Left ventricle myocardium inferior (tissue), 1 donor: Measurements from ENCODE around the gene GPC6. TPM values are rescaled to one million over a fixed set of nuclear protein-coding genes. Genes with fewer than 3 reads are reported as not detected.

Experiments
- DNase-seq: peaks from one replicate; pipeline ENCODE4 v3.0.0-alpha.2; 2020
- H3K27ac ChIP-seq: fragments of 200-600 bp; replicated peaks from 2 replicates; pipeline ENCODE4 v1.8.0; 2021
- H3K27me3 ChIP-seq: fragments of 200-600 bp; 2 replicates; pipeline ENCODE4 v1.8.0; 2021; ENCODE audit warnings: low read depth
- H3K36me3 ChIP-seq: fragments of 200-600 bp; 2 replicates; pipeline ENCODE4 v1.8.0; 2021
- H3K4me1 ChIP-seq: fragments of 200-600 bp; 2 replicates; pipeline ENCODE4 v1.8.0; 2021
- H3K4me3 ChIP-seq: fragments of 200-600 bp; 2 replicates; pipeline ENCODE4 v1.8.0; 2021; ENCODE audit warnings: mild to moderate bottlenecking, moderate library complexity
- H3K9me3 ChIP-seq: fragments of 200-600 bp; replicated peaks from 2 replicates; pipeline ENCODE4 v1.8.0; 2021
- intact Hi-C: fragments of 100-400 bp; cut with micrococcal nuclease; formaldehyde crosslinking; loops from one replicate; pipeline ENCODE4 v1.11.0; 2022
- total RNA-seq: library from RNA; stranded (reverse); fragmentation: NEBNext Ultra II Directional; extraction: Animal tissue kit (Norgen Biotek cat#: 25700); gene quantifications from one replicate; pipeline ENCODE4 v1.2.1, GENCODE V29; 2021
- TF ChIP-seq, protein P1 (sequence below): fragments of 200-600 bp; IDR thresholded peaks from 2 replicates; pipeline ENCODE4 v1.8.0; 2021; ENCODE audit warnings: antibody characterized with exemption, mild to moderate bottlenecking, borderline replicate concordance
- donor health status: DM: no; HTN: yes; CAD: no; lungs with severe emphysema.

Gene GPC6
- total RNA-seq, 1 donor from 2014 or later = 1.8 TPM

DNA sequence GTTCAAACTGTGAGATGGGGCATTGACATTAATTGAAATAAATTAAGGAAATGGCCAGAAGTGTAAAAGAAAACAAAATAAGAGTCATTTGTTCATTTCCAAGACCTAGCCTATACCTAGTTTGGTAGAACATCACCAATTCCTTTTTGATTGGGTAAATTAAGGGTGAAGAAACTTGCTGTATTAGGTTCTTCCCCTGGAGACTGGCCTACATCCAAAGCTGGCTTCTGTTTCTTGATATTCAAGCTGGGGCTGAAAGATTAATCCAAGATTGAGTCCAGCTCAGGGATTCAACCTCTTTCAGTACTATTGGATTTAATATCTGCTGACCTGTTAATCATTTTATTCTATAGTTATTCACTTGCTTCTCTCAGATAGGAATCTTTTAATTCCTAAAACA lies 183.2 kb downstream of the GPC6 start:
- H3K36me3 ChIP-seq = no peaks in the 10 kb centered on the region
- H3K27me3 ChIP-seq = no peaks in the 10 kb centered on the region
- no peaks in the 10 kb centered on the region for H3K4me1 ChIP-seq
- DNase-seq = no peak
- TF ChIP-seq, protein P1, sequence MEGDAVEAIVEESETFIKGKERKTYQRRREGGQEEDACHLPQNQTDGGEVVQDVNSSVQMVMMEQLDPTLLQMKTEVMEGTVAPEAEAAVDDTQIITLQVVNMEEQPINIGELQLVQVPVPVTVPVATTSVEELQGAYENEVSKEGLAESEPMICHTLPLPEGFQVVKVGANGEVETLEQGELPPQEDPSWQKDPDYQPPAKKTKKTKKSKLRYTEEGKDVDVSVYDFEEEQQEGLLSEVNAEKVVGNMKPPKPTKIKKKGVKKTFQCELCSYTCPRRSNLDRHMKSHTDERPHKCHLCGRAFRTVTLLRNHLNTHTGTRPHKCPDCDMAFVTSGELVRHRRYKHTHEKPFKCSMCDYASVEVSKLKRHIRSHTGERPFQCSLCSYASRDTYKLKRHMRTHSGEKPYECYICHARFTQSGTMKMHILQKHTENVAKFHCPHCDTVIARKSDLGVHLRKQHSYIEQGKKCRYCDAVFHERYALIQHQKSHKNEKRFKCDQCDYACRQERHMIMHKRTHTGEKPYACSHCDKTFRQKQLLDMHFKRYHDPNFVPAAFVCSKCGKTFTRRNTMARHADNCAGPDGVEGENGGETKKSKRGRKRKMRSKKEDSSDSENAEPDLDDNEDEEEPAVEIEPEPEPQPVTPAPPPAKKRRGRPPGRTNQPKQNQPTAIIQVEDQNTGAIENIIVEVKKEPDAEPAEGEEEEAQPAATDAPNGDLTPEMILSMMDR = no peak
- H3K4me3 ChIP-seq = no peak overlapping the region
- no peaks in the 10 kb centered on the region for H3K9me3 ChIP-seq
- no peak overlapping the region for H3K27ac ChIP-seq
- intact Hi-C loops = no loop called here

DNA sequence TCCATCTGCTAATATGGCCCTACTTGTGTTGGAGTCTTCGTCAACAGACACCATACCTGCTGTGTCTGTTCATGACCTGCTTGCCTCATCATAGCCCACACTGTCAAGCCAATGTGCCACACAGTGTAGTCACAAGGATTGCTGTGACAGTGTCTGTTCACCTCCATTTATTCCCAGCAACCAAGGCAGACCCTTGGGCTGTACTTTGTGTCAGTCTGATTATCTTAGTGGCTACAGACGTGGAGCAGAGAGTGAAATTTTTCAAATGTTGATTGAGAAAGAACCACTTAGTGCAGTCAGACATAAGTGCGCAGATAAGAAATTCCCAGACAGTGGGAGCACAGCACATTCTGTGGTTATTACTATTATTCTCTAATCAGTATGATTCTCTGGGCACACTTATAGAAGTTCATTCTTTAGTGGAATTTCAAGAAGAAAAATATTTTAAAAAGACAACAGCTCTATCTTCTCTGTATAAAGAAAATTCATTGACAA lies 184.6 kb downstream of the GPC6 start:
- no peak overlapping the region for H3K27ac ChIP-seq
- no peaks in the 10 kb centered on the region for H3K4me1 ChIP-seq
- no peak overlapping the region for H3K4me3 ChIP-seq
- no peaks in the 10 kb centered on the region for H3K27me3 ChIP-seq
- no peaks in the 10 kb centered on the region for H3K9me3 ChIP-seq
- TF ChIP-seq, protein P1 = no peak
- DNase-seq = no peak
- intact Hi-C loops = no loop called here
- no peaks in the 10 kb centered on the region for H3K36me3 ChIP-seq

DNA sequence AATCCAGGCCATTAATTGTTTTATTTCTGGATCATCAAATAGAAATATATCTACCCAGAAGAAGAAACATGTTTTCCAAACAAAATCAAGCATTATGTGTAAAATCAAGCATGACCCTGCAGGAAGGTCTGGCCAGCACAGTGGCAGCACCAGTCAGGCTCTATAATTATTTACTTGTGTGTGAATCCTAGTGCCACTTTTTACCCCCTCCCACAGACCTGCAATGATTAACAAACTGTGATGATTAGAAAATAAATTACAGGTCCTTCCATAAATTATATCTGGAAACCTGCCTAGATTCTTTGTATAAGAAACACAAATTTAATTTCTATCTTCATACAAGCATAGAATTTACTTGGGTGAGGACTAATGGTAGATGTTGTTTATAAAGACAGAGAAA lies 186.1 kb downstream of the GPC6 start:
- H3K27ac ChIP-seq = no peak overlapping the region
- intact Hi-C loops = no loop called here
- H3K36me3 ChIP-seq = no peaks in the 10 kb centered on the region
- no peaks in the 10 kb centered on the region for H3K9me3 ChIP-seq
- no peaks in the 10 kb centered on the region for H3K4me1 ChIP-seq
- no peaks in the 10 kb centered on the region for H3K27me3 ChIP-seq
- H3K4me3 ChIP-seq = no peak overlapping the region
- no peak for DNase-seq
- TF ChIP-seq, protein P1 = no peak

DNA sequence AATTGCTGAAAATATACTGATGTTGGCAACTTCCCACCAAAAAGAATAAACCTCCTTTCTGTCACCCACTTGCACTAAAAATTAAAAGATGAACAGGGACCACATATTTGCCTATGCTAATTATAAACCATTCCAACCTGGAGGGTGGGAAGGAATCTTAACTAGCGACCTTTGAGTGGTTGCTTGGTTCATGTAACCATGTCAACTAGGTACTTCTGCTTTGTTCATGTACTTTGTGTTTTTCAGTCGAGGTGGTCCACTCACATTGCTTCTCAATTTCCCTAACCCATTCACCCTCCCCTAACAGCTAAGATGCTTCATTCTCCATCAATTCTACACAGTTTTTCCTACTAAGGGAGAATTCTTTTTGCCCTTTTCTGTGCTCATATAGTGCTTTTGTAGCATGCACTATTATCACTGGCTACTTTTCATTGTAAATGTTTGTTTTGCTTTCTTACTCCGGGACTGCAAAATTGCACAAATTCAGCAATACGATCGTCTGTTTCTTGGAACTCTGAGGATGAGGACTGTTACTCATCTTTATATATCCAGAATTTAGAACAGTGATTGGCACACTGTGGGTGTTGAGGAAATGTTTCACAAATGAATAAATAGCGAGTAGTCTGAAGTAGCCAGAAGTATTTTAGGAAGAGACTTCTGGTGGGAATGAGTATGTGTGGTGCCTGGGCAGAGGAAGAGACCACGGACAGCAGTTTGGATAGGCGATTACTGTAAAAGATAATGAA lies 187.5 kb downstream of the GPC6 start:
- TF ChIP-seq, protein P1 = no peak
- DNase-seq = no peak
- H3K9me3 ChIP-seq = no peaks in the 10 kb centered on the region
- H3K4me3 ChIP-seq = no peak overlapping the region
- no peaks in the 10 kb centered on the region for H3K4me1 ChIP-seq
- no peaks in the 10 kb centered on the region for H3K27me3 ChIP-seq
- no peak overlapping the region for H3K27ac ChIP-seq
- no peaks in the 10 kb centered on the region for H3K36me3 ChIP-seq
- intact Hi-C loops = no loop called here

DNA sequence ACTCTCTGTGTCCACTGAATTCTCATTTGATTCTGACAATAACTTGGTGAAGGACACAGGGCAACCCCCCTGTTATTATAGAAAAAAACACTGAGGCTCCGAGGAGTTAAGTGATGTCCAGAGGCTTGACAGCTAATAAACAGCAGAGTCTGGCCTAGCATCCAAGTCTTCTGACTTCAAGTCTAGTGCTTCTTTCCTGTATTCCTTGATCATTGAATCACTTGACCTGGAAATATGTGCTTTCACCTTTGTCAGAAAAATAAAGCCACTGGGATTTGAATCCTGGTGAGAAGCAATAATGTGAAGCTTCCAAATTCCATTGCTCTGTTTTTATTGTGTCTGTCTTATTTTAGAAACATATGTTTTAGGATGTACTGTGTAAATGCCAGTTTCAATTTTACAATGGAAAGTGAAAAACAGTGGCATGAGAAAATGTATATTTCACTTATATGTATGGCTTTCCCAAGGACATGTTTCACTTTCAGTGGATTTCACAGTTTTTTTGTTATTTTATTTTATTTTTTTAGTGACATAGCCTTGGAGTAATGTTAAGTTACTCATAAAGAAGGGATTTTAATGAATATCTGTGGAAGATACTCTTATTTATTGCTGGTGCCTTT lies 190.2 kb downstream of the GPC6 start:
- no peaks in the 10 kb centered on the region for H3K27me3 ChIP-seq
- DNase-seq = no peak
- intact Hi-C loops = loop anchor here (5.0 kb wide), 1 partner anchor 815 kb away; no protein-coding TSS in a partner anchor
- no peaks in the 10 kb centered on the region for H3K9me3 ChIP-seq
- no peak overlapping the region for H3K27ac ChIP-seq
- no peaks in the 10 kb centered on the region for H3K4me1 ChIP-seq
- no peak overlapping the region for H3K4me3 ChIP-seq
- no peaks in the 10 kb centered on the region for H3K36me3 ChIP-seq
- TF ChIP-seq, protein P1 = no peak
